Skin of body (tissue), 2 donors: ENCODE measurements around the gene MACF1. TPM values are rescaled to one million over a fixed set of nuclear protein-coding genes. Genes with fewer than 3 reads are reported as not detected.
"Not testable (repeated sequence)": the region's sequence is repeated elsewhere in the genome, so short reads cannot be mapped to it uniquely, and the experiment has no call there.

Source experiments
- DNase-seq: peaks from one replicate; lab custom pipeline; 2025; lab: John Stamatoyannopoulos, UW
- total RNA-seq: library from RNA; depleted of rRNA; stranded (reverse); fragments of >200 nt; gene quantifications from one replicate; pipeline ENCODE4 v1.2.3, GENCODE V29; 2014

Gene MACF1
- 402 TPM for total RNA-seq

GRCh38 chr1:39204441-39205081 is at the start of gene MACF1:
MACF1 (plus strand) TSS chr1:39204695; CDS start chr1:39205023, 328 bp downstream.
- DNase-seq = peak; percentile 74

- no peak for DNase-seq
These were observed 47.2 kb upstream of the MACF1 start for GRCh38 chr1:39157304-39157703.

GRCh38 chr1:39158327-39159086 is 46.0 kb upstream of the MACF1 start:
- no peak for DNase-seq

GRCh38 chr1:39159224-39160036 is 45.1 kb upstream of the MACF1 start:
- no peak for DNase-seq

- DNase-seq = no peak
These were observed 43.8 kb upstream of the MACF1 start for GRCh38 chr1:39160703-39161102.

GRCh38 chr1:39161811-39162210 is 42.7 kb upstream of the MACF1 start:
- not testable (repeated sequence) for DNase-seq

- DNase-seq = no peak
These were observed 41.0 kb upstream of the MACF1 start for GRCh38 chr1:39163469-39163868.

- no peak for DNase-seq
These were observed 40.2 kb upstream of the MACF1 start for GRCh38 chr1:39164256-39164655.

- DNase-seq = no peak
These were observed 39.4 kb upstream of the MACF1 start for GRCh38 chr1:39165049-39165448.

- no peak for DNase-seq
These were observed 39.0 kb upstream of the MACF1 start for GRCh38 chr1:39165488-39165887.

- DNase-seq = no peak
These were observed 36.8 kb upstream of the MACF1 start for GRCh38 chr1:39167632-39168209.

GRCh38 chr1:39168301-39169080 is 36.0 kb upstream of the MACF1 start:
- DNase-seq = no peak

GRCh38 chr1:39170731-39171667 is 33.5 kb upstream of the MACF1 start:
- DNase-seq = no peak

- DNase-seq = no peak
These were observed 31.1 kb upstream of the MACF1 start for GRCh38 chr1:39173119-39173994.

GRCh38 chr1:39173995-39174380 is 30.5 kb upstream of the MACF1 start:
- DNase-seq = no peak

- no peak for DNase-seq
These were observed 30.0 kb upstream of the MACF1 start for GRCh38 chr1:39174390-39175081.

GRCh38 chr1:39177706-39178105 is 26.8 kb upstream of the MACF1 start:
- no peak for DNase-seq
